ENCODE data around the gene SPATA2. TPM values are rescaled to one million over a fixed set of nuclear protein-coding genes. Genes with fewer than 3 reads are reported as not detected.
A peak's percentile ranks its signal among the peaks of the same experiment; 100 is the strongest.

The SPATA2 gene
- total and polyA plus RNA-seq, 2 of the 13 experiments (the other 11 are each of a cell fraction or from before 2014, with no cell fraction given) = 3.2 to 8.7 TPM

DNA sequence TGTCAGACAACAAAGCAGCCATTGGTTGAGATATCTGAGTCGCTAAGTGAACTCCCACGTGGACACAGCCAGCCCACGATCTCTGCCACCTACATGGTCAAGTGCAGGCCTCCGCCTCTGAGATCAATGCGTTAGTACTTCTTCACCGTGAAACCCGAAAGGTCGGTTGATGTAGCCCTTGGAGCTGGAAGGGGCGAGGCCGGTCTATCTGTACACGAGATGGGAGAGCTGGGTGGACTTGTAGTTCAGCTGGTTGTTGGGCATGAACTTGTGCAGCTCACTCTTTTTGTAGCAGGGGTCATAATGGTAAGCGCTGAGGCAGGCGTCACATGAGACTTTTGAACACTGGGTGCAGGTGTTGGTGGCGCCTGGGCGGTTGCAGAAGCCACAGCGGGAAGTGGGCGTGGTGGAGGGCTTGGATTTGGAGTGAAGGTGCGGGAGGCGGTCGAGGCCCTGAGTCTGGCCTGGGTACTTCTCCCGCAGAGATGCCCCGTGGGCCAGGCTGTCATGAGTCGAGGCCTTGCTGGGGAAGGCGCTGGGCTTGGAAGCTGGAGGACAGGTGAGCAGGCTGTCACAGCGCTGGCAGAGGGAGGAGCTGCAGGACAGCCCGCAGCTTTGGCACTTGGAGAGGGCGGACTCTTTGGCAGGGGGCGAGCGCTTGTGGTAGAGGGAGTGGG, 9.8 kb downstream of the SPATA2 start (continued):
- TF ChIP-seq, protein P1, sequence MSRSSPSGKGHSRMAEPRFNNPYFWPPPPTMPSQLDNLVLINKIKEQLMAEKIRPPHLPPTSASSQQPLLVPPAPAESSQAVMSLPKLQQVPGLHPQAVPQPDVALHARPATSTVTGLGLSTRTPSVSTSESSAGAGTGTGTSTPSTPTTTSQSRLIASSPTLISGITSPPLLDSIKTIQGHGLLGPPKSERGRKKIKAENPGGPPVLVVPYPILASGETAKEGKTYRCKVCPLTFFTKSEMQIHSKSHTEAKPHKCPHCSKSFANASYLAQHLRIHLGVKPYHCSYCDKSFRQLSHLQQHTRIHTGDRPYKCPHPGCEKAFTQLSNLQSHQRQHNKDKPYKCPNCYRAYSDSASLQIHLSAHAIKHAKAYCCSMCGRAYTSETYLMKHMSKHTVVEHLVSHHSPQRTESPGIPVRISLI (CRISPR knock-in tag; IDR thresholded peaks at IDR 0.05; ENCODE audit: borderline replicate concordance) = no peak
- no peak for TF ChIP-seq RORA (CRISPR knock-in tag; IDR thresholded peaks at IDR 0.05)
- no peak for TF ChIP-seq SRY (CRISPR knock-in tag; IDR thresholded peaks at IDR 0.05)
- TF ChIP-seq AGO2 (optimal IDR thresholded peaks at IDR 0.05; ENCODE audit: low read depth, low read length) = peak; percentile 50
- TF ChIP-seq ZNF282 (IDR thresholded peaks at IDR 0.05; ENCODE audit: partially characterized antibody) = no peak
- no peak for TF ChIP-seq RBAK (CRISPR knock-in tag; IDR thresholded peaks at IDR 0.05)
- 0 out of 2 replicates have a peak, but pooled peaks have one; percentile 12 for TF ChIP-seq HOXA7 (CRISPR knock-in tag; IDR thresholded peaks at IDR 0.05)
- TF ChIP-seq JUN (CRISPR knock-in tag; IDR thresholded peaks at IDR 0.05) = no peak
- no peak for TF ChIP-seq FOSL1 (CRISPR knock-in tag; IDR thresholded peaks at IDR 0.05; ENCODE audit: borderline replicate concordance)
- peak; percentile 37; the same call in 1 of the 2 replicates for TF ChIP-seq SPEN (CRISPR knock-in tag; IDR thresholded peaks at IDR 0.05; ENCODE audit: low read depth)
- TF ChIP-seq HIVEP1 (CRISPR knock-in tag; IDR thresholded peaks at IDR 0.05) = no peak
- TF ChIP-seq ZNF598 (CRISPR knock-in tag; IDR thresholded peaks at IDR 0.05; ENCODE audit: borderline replicate concordance) = 0 out of 2 replicates have a peak, but pooled peaks have one; percentile 81
- no peak for TF ChIP-seq MAFG (CRISPR knock-in tag; IDR thresholded peaks at IDR 0.05)
- TF ChIP-seq ZNF619 (CRISPR knock-in tag; IDR thresholded peaks at IDR 0.05) = peak; percentile 65; the same call in 1 of the 2 replicates
- TF ChIP-seq, protein P2, sequence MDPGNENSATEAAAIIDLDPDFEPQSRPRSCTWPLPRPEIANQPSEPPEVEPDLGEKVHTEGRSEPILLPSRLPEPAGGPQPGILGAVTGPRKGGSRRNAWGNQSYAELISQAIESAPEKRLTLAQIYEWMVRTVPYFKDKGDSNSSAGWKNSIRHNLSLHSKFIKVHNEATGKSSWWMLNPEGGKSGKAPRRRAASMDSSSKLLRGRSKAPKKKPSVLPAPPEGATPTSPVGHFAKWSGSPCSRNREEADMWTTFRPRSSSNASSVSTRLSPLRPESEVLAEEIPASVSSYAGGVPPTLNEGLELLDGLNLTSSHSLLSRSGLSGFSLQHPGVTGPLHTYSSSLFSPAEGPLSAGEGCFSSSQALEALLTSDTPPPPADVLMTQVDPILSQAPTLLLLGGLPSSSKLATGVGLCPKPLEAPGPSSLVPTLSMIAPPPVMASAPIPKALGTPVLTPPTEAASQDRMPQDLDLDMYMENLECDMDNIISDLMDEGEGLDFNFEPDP (CRISPR knock-in tag; conservative IDR thresholded peaks at IDR 0.05) = 0 out of 2 replicates have a peak, but pooled peaks have one; percentile 70
- TF ChIP-seq HDAC1 (CRISPR knock-in tag; IDR thresholded peaks at IDR 0.05) = no peak
- TF ChIP-seq TBL1XR1 (IDR thresholded peaks at IDR 0.05; ENCODE audit: borderline replicate concordance, low read length, partially characterized antibody) = no peak
- TF ChIP-seq, protein P3, sequence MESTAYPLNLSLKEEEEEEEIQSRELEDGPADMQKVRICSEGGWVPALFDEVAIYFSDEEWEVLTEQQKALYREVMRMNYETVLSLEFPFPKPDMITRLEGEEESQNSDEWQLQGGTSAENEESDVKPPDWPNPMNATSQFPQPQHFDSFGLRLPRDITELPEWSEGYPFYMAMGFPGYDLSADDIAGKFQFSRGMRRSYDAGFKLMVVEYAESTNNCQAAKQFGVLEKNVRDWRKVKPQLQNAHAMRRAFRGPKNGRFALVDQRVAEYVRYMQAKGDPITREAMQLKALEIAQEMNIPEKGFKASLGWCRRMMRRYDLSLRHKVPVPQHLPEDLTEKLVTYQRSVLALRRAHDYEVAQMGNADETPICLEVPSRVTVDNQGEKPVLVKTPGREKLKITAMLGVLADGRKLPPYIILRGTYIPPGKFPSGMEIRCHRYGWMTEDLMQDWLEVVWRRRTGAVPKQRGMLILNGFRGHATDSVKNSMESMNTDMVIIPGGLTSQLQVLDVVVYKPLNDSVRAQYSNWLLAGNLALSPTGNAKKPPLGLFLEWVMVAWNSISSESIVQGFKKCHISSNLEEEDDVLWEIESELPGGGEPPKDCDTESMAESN (CRISPR knock-in tag; conservative IDR thresholded peaks at IDR 0.05) = no peak
- no peak for TF ChIP-seq NCOR1 (IDR thresholded peaks at IDR 0.05; ENCODE audit: borderline replicate concordance, low read length)
- TF ChIP-seq SIX1 (CRISPR knock-in tag; IDR thresholded peaks at IDR 0.05; ENCODE audit: borderline replicate concordance) = no peak
- TF ChIP-seq, protein P4, sequence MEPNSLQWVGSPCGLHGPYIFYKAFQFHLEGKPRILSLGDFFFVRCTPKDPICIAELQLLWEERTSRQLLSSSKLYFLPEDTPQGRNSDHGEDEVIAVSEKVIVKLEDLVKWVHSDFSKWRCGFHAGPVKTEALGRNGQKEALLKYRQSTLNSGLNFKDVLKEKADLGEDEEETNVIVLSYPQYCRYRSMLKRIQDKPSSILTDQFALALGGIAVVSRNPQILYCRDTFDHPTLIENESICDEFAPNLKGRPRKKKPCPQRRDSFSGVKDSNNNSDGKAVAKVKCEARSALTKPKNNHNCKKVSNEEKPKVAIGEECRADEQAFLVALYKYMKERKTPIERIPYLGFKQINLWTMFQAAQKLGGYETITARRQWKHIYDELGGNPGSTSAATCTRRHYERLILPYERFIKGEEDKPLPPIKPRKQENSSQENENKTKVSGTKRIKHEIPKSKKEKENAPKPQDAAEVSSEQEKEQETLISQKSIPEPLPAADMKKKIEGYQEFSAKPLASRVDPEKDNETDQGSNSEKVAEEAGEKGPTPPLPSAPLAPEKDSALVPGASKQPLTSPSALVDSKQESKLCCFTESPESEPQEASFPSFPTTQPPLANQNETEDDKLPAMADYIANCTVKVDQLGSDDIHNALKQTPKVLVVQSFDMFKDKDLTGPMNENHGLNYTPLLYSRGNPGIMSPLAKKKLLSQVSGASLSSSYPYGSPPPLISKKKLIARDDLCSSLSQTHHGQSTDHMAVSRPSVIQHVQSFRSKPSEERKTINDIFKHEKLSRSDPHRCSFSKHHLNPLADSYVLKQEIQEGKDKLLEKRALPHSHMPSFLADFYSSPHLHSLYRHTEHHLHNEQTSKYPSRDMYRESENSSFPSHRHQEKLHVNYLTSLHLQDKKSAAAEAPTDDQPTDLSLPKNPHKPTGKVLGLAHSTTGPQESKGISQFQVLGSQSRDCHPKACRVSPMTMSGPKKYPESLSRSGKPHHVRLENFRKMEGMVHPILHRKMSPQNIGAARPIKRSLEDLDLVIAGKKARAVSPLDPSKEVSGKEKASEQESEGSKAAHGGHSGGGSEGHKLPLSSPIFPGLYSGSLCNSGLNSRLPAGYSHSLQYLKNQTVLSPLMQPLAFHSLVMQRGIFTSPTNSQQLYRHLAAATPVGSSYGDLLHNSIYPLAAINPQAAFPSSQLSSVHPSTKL (CRISPR knock-in tag; IDR thresholded peaks at IDR 0.05) = no peak
- 0 out of 2 replicates have a peak, but pooled peaks have one; percentile 67 for TF ChIP-seq ZC3H13 (CRISPR knock-in tag; IDR thresholded peaks at IDR 0.05)

Data from HepG2 (cell line).